SIG-M5 (cell line): ENCODE data around the gene TMEM135.
"Not testable (repeated sequence)": the region's sequence is repeated elsewhere in the genome, so short reads cannot be mapped to it uniquely, and the experiment has no call there.

Source experiments
- DNase-seq: peaks from one replicate; lab custom pipeline; 2025; lab: John Stamatoyannopoulos, UW

Gene TMEM135

DNA sequence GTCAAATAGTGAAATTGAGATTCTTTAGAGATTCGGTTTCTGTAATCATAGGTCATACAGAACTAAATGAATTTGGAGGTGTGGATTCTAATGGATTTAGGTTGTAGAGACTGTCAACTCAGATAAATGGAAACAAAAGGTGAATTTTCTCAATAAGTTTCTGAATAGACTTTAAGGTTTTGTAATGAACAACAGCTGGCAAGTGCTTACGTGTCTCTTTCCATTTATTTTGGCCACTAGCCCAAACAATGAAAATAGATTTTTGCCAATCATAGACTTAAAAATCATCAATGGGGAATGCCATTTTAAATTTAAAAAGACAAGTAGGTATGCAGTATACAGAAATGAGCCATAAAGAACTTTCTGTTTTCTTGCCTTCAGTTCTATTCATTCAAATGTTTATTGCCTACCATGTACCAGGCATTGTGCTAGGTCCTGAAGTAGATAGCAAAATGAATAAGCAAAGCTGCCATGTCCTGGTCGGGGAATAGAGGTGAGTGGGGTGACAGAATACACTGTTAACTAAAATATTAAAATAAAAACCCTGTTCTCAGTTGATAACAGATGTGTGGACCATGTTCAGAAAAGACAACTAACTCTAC, 16.9 kb upstream of the TMEM135 start:
- no peak for DNase-seq

- no peak for DNase-seq
These were observed 15.5 kb upstream of the TMEM135 start for GRCh38 chr11:87022254-87022653.

DNA sequence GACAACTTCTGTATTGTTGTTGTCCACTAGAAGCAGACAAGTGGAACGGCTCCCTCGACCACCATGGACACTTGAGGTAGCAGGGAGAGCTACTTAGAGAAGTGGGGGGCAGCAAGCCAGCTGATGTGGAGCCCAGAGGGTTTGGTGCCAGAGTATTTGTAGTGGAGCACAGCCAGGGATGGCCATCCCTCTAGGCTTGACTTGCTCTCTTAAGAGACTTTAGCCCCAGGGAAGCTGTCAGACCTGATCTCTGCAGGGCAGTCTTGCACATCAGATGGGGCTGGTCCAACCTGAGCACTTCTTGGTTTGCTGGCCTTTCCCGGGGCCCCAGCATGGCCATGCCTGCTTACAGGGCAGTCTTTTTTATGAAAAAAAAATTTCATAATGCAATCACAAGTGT, 15.0 kb upstream of the TMEM135 start:
- no peak for DNase-seq

- DNase-seq, result not testable (repeated sequence)
These were observed 11.3 kb upstream of the TMEM135 start for GRCh38 chr11:87026415-87026814.

- no peak for DNase-seq
These were observed 7.2 kb upstream of the TMEM135 start for GRCh38 chr11:87030458-87031054.

- DNase-seq, result no peak
These were observed 6.1 kb upstream of the TMEM135 start for GRCh38 chr11:87031433-87032170.

GRCh38 chr11:87033561-87033960, 4.2 kb upstream of the TMEM135 start:
- DNase-seq, result no peak

DNA sequence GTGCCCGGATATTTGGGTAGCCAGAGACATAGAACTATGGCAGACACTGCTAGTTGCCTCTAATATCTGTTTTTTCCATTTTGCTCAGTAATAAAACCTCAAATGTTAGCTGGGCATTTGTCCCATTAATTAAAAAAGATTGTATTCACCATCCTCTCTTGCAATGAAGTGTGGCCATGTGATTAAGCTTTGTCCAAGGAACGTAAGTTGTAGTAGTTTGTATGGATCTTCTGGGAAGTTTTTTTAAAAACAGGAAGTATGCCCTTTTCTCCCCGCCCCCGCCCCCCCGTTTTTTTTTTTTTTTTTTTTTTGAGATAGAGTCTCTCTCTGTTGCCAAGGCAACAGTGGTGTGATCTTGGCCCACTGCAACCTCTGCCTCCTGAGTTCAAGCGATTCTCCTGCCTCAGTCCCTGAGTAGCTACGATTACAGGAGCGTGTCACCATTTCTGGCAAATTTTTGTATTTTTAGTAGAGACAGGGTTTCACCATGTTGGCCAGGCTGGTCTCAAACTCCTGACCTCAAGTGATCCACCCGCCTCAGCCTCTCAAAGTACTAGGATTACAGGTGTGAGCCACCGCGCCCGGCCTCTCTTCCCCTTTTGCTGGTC, 1.7 kb upstream of the TMEM135 start:
- no peak for DNase-seq

- no peak for DNase-seq
These were observed 831 bp upstream of the TMEM135 start for GRCh38 chr11:87036756-87037449.

DNA sequence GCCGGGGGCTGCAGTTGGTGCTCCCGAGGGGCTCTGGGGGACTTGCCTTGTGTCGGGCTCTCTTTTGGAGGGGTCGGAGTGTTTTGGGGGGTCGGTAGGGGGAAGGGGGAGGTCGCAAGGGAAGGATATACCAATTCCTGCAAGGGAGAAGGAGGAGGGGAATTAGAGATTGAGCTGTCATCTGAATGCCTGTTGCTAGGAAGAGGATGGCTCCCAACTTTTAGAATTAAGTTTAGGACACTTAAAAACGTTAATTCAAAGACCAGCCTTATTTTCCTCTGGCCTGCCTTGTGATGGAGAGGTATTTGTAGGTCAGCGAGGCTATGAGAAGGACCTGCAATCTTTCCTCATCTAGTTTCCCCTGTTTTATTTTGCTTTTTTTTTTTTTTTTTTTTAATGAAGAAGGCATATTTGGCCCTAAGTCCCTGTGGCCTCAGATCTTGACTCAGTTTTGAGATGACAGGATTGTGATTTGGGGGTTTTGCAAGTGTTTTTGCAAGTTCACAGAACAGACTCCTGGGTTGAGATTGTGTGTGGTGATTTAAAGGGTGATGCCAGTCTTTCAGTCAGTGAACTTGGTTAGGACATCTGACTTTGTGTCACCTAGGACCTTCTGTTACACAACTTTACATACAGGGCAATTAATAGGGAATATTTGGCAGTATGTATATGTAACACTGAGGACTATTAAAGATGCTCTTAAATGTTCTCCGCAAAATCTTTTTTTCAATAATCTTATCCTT, 672 bp downstream of the TMEM135 start:
- DNase-seq, result no peak

- no peak for DNase-seq
These were observed 1.6 kb downstream of the TMEM135 start for GRCh38 chr11:87039371-87039770.

- DNase-seq, result no peak
These were observed 6.2 kb downstream of the TMEM135 start for GRCh38 chr11:87043894-87044293.

- no peak for DNase-seq
These were observed 9.1 kb downstream of the TMEM135 start for GRCh38 chr11:87046824-87047223.

DNA sequence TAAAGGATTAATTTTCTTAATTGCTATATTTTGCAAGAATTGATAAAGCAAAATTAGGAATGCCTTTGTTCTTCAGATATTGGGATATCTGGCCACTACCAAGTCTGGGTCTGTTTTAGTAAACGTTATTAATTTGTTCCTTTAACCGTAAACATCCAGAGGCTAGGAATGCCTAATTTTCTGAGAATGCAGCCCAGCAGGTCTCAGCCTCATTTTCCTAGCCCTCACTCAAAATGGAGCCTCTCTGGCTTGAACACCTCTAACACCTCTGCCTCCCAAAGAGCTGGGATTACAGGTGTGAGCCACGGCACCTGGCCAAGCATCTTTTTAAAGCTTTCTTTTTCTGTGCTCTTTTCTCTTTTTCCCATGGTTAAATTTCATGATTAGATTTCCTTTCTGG, 18.4 kb downstream of the TMEM135 start:
- DNase-seq, result no peak

DNA sequence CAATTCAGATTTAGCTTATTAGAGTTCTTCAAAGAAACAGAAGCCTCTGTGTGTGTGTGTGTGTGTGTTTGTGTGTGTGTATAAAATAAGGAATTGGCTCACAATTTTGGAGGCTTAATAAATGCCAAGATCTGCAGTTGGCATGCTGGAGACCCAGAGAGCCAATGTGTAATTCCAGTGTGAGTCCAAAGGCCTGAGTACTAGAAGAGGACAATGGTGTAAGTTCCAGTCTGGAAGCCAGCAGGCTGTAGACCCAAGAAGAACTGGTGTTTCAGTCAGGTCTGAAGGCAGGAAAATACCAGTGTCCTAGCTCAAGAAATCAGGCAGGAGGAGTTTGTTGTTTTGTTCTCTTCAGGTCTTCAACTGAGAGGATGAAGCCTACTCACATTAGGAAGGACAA, 20.0 kb downstream of the TMEM135 start:
- no peak for DNase-seq

- DNase-seq, result no peak
These were observed 22.1 kb downstream of the TMEM135 start for GRCh38 chr11:87059596-87060390.

DNA sequence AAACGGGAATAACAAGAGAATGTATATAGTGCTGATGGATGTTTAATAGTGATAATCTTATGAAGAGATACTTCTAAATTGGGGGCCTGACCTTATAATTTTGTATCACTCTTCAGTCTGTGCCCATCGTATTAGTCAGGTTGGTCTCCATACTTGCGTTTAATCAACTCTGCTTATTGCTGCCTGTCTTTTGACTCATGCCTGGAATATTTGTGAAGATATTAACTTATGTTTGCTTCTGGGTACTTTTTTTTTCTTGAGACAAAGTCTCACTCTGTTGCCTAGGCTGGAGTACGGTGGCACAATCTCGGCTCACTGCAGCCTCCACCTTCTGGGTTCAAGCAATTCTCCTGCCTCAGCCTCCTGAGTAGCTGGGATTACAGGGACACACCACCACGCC, 24.0 kb downstream of the TMEM135 start:
- DNase-seq, result no peak

DNA sequence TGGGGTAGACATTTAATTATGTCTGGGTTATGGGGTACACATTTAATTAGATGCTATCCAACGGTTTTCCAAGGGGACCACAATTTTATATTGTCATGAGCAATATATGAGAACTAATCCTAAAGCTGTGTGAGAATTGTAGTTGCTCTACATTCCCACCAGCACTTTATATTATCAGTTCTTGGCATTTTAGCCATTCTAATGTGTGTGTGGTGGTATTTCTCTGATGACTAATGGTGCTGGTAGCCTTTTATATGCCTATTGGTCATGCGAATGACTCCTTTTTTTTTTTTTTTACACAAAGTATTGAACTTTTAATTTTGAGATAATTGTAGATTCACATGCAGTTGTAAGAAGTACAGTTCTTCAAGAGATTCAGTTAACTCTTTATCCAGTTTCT, 26.2 kb downstream of the TMEM135 start:
- DNase-seq, result no peak

- DNase-seq, result no peak
These were observed 35.1 kb downstream of the TMEM135 start for GRCh38 chr11:87072787-87073186.

- DNase-seq, result no peak
These were observed 38.6 kb downstream of the TMEM135 start for GRCh38 chr11:87076260-87076783.
